ENCODE data around the gene RASAL2.

RASAL2 gene

GRCh38 chr1:178121883-178122282 is 28.0 kb downstream of the RASAL2 start:
- Mint-ChIP-seq H3K36me3 (ENCODE audit: low read depth) (no peaks in the 10 kb centered on the region), H3K27me3 (peaks cover 4% of the 10 kb centered on the region), H3K27ac (no peak overlapping the region), H3K4me3 (no peak overlapping the region), H3K9me3 (no peaks in the 10 kb centered on the region), H3K4me1 (ENCODE audit: low read depth) (no peaks in the 10 kb centered on the region)

- H3K4me1 Mint-ChIP-seq (ENCODE audit: low read depth), result no peaks in the 10 kb centered on the region
- H3K9me3 Mint-ChIP-seq, result no peaks in the 10 kb centered on the region
- H3K27ac Mint-ChIP-seq, result no peak overlapping the region
- H3K27me3 Mint-ChIP-seq, result peaks cover 4% of the 10 kb centered on the region
- H3K4me3 Mint-ChIP-seq, result no peak overlapping the region
- no peaks in the 10 kb centered on the region for H3K36me3 Mint-ChIP-seq (ENCODE audit: low read depth)
Observed at GRCh38 chr1:178122283-178122682, 28.4 kb downstream of the RASAL2 start.

GRCh38 chr1:178124115-178124514 is 30.2 kb downstream of the RASAL2 start:
- Mint-ChIP-seq H3K27ac (no peak overlapping the region), H3K9me3 (no peaks in the 10 kb centered on the region), H3K4me1 (ENCODE audit: low read depth) (no peaks in the 10 kb centered on the region), H3K4me3 (no peak overlapping the region), H3K27me3 (peaks cover 4% of the 10 kb centered on the region), H3K36me3 (ENCODE audit: low read depth) (no peaks in the 10 kb centered on the region)

- Mint-ChIP-seq H3K27me3 (peaks cover 4% of the 10 kb centered on the region), H3K36me3 (ENCODE audit: low read depth) (no peaks in the 10 kb centered on the region), H3K9me3 (no peaks in the 10 kb centered on the region)
Observed at GRCh38 chr1:178126261-178126660, 32.4 kb downstream of the RASAL2 start.

GRCh38 chr1:178126741-178127185 is 32.9 kb downstream of the RASAL2 start:
- Mint-ChIP-seq H3K9me3 (no peaks in the 10 kb centered on the region), H3K4me3 (no peak overlapping the region), H3K27me3 (peaks cover 4% of the 10 kb centered on the region), H3K27ac (no peak overlapping the region), H3K4me1 (ENCODE audit: low read depth) (no peaks in the 10 kb centered on the region), H3K36me3 (ENCODE audit: low read depth) (no peaks in the 10 kb centered on the region)

More at GRCh38 chr1:178126261-178126660, 32.4 kb downstream of the RASAL2 start:
- no peak overlapping the region for H3K27ac Mint-ChIP-seq
- no peaks in the 10 kb centered on the region for H3K4me1 Mint-ChIP-seq (ENCODE audit: low read depth)
- H3K4me3 Mint-ChIP-seq, result no peak overlapping the region

GRCh38 chr1:178127482-178128191 is 33.7 kb downstream of the RASAL2 start:
- no peak overlapping the region for H3K4me3 Mint-ChIP-seq
- H3K27ac Mint-ChIP-seq, result no peak overlapping the region
- H3K4me1 Mint-ChIP-seq (ENCODE audit: low read depth), result no peaks in the 10 kb centered on the region
- H3K36me3 Mint-ChIP-seq (ENCODE audit: low read depth), result no peaks in the 10 kb centered on the region
- H3K9me3 Mint-ChIP-seq, result no peaks in the 10 kb centered on the region
- H3K27me3 Mint-ChIP-seq, result no peaks in the 10 kb centered on the region

GRCh38 chr1:178133239-178133989 is 39.5 kb downstream of the RASAL2 start:
- Mint-ChIP-seq H3K36me3 (ENCODE audit: low read depth) (no peaks in the 10 kb centered on the region), H3K27ac (no peak overlapping the region), H3K4me3 (no peak overlapping the region), H3K9me3 (peaks cover 3% of the 10 kb centered on the region), H3K27me3 (no peaks in the 10 kb centered on the region), H3K4me1 (ENCODE audit: low read depth) (no peaks in the 10 kb centered on the region)

GRCh38 chr1:178134061-178134460 is 40.2 kb downstream of the RASAL2 start:
- H3K27me3 Mint-ChIP-seq, result no peaks in the 10 kb centered on the region
- H3K27ac Mint-ChIP-seq, result no peak overlapping the region
- no peaks in the 10 kb centered on the region for H3K4me1 Mint-ChIP-seq (ENCODE audit: low read depth)
- H3K4me3 Mint-ChIP-seq, result no peak overlapping the region
- H3K36me3 Mint-ChIP-seq (ENCODE audit: low read depth), result no peaks in the 10 kb centered on the region
- H3K9me3 Mint-ChIP-seq, result peaks cover 3% of the 10 kb centered on the region

GRCh38 chr1:178137238-178137637 is 43.3 kb downstream of the RASAL2 start:
- Mint-ChIP-seq H3K4me3 (no peak overlapping the region), H3K36me3 (ENCODE audit: low read depth) (no peaks in the 10 kb centered on the region), H3K9me3 (peaks cover 3% of the 10 kb centered on the region), H3K4me1 (ENCODE audit: low read depth) (no peaks in the 10 kb centered on the region), H3K27ac (no peak overlapping the region), H3K27me3 (no peaks in the 10 kb centered on the region)

- Mint-ChIP-seq H3K36me3 (ENCODE audit: low read depth) (no peaks in the 10 kb centered on the region), H3K4me3 (no peak overlapping the region), H3K27ac (no peak overlapping the region), H3K4me1 (ENCODE audit: low read depth) (no peaks in the 10 kb centered on the region), H3K27me3 (no peaks in the 10 kb centered on the region), H3K9me3 (no peaks in the 10 kb centered on the region)
Observed at GRCh38 chr1:178142806-178143205, 48.9 kb downstream of the RASAL2 start.

- Mint-ChIP-seq H3K4me1 (ENCODE audit: low read depth) (no peaks in the 10 kb centered on the region), H3K9me3 (no peaks in the 10 kb centered on the region), H3K36me3 (ENCODE audit: low read depth) (no peaks in the 10 kb centered on the region), H3K27me3 (no peaks in the 10 kb centered on the region), H3K4me3 (no peak overlapping the region), H3K27ac (no peak overlapping the region)
Observed at GRCh38 chr1:178143730-178144690, 50.1 kb downstream of the RASAL2 start.

GRCh38 chr1:178145605-178146004 is 51.7 kb downstream of the RASAL2 start:
- no peaks in the 10 kb centered on the region for H3K27me3 Mint-ChIP-seq
- H3K36me3 Mint-ChIP-seq (ENCODE audit: low read depth), result no peaks in the 10 kb centered on the region
- no peak overlapping the region for H3K4me3 Mint-ChIP-seq
- no peaks in the 10 kb centered on the region for H3K9me3 Mint-ChIP-seq
- no peak overlapping the region for H3K27ac Mint-ChIP-seq
- no peaks in the 10 kb centered on the region for H3K4me1 Mint-ChIP-seq (ENCODE audit: low read depth)

GRCh38 chr1:178146436-178146835 is 52.5 kb downstream of the RASAL2 start:
- H3K36me3 Mint-ChIP-seq (ENCODE audit: low read depth), result no peaks in the 10 kb centered on the region
- no peaks in the 10 kb centered on the region for H3K27me3 Mint-ChIP-seq
- no peaks in the 10 kb centered on the region for H3K9me3 Mint-ChIP-seq
- no peak overlapping the region for H3K27ac Mint-ChIP-seq
- no peak overlapping the region for H3K4me3 Mint-ChIP-seq
- H3K4me1 Mint-ChIP-seq (ENCODE audit: low read depth), result no peaks in the 10 kb centered on the region

GRCh38 chr1:178150610-178151009 is 56.7 kb downstream of the RASAL2 start:
- Mint-ChIP-seq H3K27ac (no peak overlapping the region), H3K4me3 (no peak overlapping the region), H3K9me3 (no peaks in the 10 kb centered on the region), H3K4me1 (ENCODE audit: low read depth) (no peaks in the 10 kb centered on the region), H3K27me3 (no peaks in the 10 kb centered on the region), H3K36me3 (ENCODE audit: low read depth) (no peaks in the 10 kb centered on the region)

- Mint-ChIP-seq H3K27me3 (no peaks in the 10 kb centered on the region), H3K27ac (no peak overlapping the region), H3K4me3 (no peak overlapping the region), H3K36me3 (ENCODE audit: low read depth) (no peaks in the 10 kb centered on the region), H3K4me1 (ENCODE audit: low read depth) (no peaks in the 10 kb centered on the region), H3K9me3 (peaks cover 3% of the 10 kb centered on the region)
Observed at GRCh38 chr1:178151831-178152230, 57.9 kb downstream of the RASAL2 start.

Measured in stimulated activated naive CD8-positive, alpha-beta T cell treated with anti-CD3 and anti-CD28 coated beads, Interleukin-15, Interleukin-2, amounts not matched to agents 100 ng/mL and 50 ng/mL, for 24 hours (primary cell).